Hepatocyte (in vitro differentiated cells): ENCODE measurements around the gene ZNF48. TPM values are rescaled to one million over a fixed set of nuclear protein-coding genes. Genes with fewer than 3 reads are reported as not detected.

Source experiments
- DNase-seq: peaks from one replicate; pipeline ENCODE4 v3.0.0-alpha.2; 2016; ENCODE audit warnings: low spot score
- H2AFZ ChIP-seq: fragments of 200-600 bp; sonication (generic); 2 replicates; pipeline ENCODE4 v1.6.0; 2016; ENCODE audit warnings: antibody characterized with exemption, mild to moderate bottlenecking
- H3K27ac ChIP-seq: fragments of 200-600 bp; sonication (generic); 2 replicates; pipeline ENCODE4 v1.5.1; 2016; ENCODE audit warnings: mild to moderate bottlenecking
- H3K27me3 ChIP-seq: fragments of 200-600 bp; sonication (generic); 2 replicates; pipeline ENCODE4 v1.6.1; 2016
- H3K36me3 ChIP-seq: fragments of 200-600 bp; sonication (generic); replicated peaks from 2 replicates; pipeline ENCODE4 v1.5.1; 2016; ENCODE audit warnings: low read depth; ENCODE audit not compliant: insufficient read depth
- H3K4me1 ChIP-seq: fragments of 200-600 bp; sonication (generic); 2 replicates; pipeline ENCODE4 v1.5.1; 2016; ENCODE audit warnings: mild to moderate bottlenecking, moderate library complexity; ENCODE audit not compliant: insufficient read depth
- H3K4me2 ChIP-seq: fragments of 200-600 bp; sonication (generic); 2 replicates; pipeline ENCODE4 v1.6.0; 2016
- H3K4me3 ChIP-seq: fragments of 200-600 bp; sonication (generic); 2 replicates; pipeline ENCODE4 v1.5.1; 2016; ENCODE audit warnings: mild to moderate bottlenecking
- H3K79me2 ChIP-seq: fragments of 200-600 bp; sonication (generic); 2 replicates; pipeline ENCODE4 v1.6.0; 2017; ENCODE audit warnings: mild to moderate bottlenecking
- H3K9me2 ChIP-seq: fragments of 200-600 bp; sonication (generic); replicated peaks from 2 replicates; pipeline ENCODE4 v1.6.0; 2017; ENCODE audit warnings: mild to moderate bottlenecking; ENCODE audit not compliant: insufficient read depth
- H3K9me3 ChIP-seq: fragments of 200-600 bp; sonication (generic); 2 replicates; pipeline ENCODE4 v1.5.1; 2016; ENCODE audit warnings: low read depth, mild to moderate bottlenecking
- H4K20me1 ChIP-seq: fragments of 200-600 bp; sonication (generic); 2 replicates; pipeline ENCODE4 v1.6.0; 2016; ENCODE audit warnings: mild to moderate bottlenecking; ENCODE audit not compliant: insufficient read depth, poor library complexity, severe bottlenecking
- EZH2 ChIP-seq: fragments of 200-600 bp; sonication (generic); IDR thresholded peaks from 2 replicates; pipeline ENCODE4 v1.6.1; 2016; ENCODE audit warnings: antibody characterized with exemption, mild to moderate bottlenecking, borderline replicate concordance
- EZH2phosphoT487 ChIP-seq: fragments of 200-600 bp; sonication (generic); IDR thresholded peaks from one replicate; pipeline ENCODE4 v1.6.1; 2018; ENCODE audit warnings: antibody characterized with exemption, mild to moderate bottlenecking, low read depth, moderate library complexity; ENCODE audit not compliant: unreplicated experiment, severe bottlenecking
- WGBS: methylation state at CpG from one replicate; pipeline ENCODE4 v1.1.6; 2016; ENCODE audit warnings: low lambda C conversion rate; ENCODE audit errors: missing lambda C conversion rate; 5-methylcytosine and 5-hydroxymethylcytosine counted together
- polyA plus RNA-seq: library from polyadenylated mRNA; unstranded; fragments of >200 nt; fragmentation: Nextera tagmentation; extraction: Ambion mirVana; gene quantifications from 2 replicates; pipeline ENCODE4 v1.2.1, GENCODE V29; 2016
- total RNA-seq: library from RNA; depleted of rRNA; stranded (reverse); fragments of >200 nt; gene quantifications from 2 replicates; pipeline ENCODE4 v1.2.3, GENCODE V29; 2014
- TF ChIP-seq, protein P1 (sequence below): fragments of 200-600 bp; sonication (generic); IDR thresholded peaks from 2 replicates; pipeline ENCODE4 v1.5.1; 2016; ENCODE audit warnings: antibody characterized with exemption, mild to moderate bottlenecking; ENCODE audit not compliant: poor library complexity

ZNF48 gene
- total and polyA plus RNA-seq, 2 experiments from 2014 or later, result 6.1 to 7.7 TPM

DNA sequence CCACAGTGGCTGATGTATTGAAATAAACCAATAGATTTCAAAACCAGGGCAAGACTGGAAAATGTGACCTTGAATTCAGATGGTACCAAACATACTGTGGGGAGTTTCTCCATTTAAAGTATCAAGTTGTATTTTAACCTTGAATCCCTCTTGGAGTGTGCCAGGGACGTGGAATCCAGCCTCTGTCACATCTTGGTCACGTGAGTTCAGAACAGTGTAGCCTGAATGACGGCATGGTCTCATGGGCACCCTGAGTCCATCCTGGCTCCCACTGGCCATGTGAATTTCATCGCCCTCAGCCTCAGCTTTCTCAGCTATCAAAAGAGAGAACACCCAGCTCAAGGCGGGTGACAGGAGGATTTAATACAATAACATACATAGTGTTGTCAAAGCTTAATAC, 18.9 kb downstream of the ZNF48 start:
- H3K27ac ChIP-seq, result no peak overlapping the region
- no peak for TF ChIP-seq EZH2
- TF ChIP-seq, protein P1, sequence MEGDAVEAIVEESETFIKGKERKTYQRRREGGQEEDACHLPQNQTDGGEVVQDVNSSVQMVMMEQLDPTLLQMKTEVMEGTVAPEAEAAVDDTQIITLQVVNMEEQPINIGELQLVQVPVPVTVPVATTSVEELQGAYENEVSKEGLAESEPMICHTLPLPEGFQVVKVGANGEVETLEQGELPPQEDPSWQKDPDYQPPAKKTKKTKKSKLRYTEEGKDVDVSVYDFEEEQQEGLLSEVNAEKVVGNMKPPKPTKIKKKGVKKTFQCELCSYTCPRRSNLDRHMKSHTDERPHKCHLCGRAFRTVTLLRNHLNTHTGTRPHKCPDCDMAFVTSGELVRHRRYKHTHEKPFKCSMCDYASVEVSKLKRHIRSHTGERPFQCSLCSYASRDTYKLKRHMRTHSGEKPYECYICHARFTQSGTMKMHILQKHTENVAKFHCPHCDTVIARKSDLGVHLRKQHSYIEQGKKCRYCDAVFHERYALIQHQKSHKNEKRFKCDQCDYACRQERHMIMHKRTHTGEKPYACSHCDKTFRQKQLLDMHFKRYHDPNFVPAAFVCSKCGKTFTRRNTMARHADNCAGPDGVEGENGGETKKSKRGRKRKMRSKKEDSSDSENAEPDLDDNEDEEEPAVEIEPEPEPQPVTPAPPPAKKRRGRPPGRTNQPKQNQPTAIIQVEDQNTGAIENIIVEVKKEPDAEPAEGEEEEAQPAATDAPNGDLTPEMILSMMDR, result no peak
- TF ChIP-seq EZH2phosphoT487, result no peak
- DNase-seq, result no peak
- H4K20me1 ChIP-seq, result peaks cover 3% of the 10 kb centered on the region
- 96% methylated on average over 5 of the region's 5 CpGs for WGBS
- H3K9me3 ChIP-seq, result no peaks in the 10 kb centered on the region
- H3K27me3 ChIP-seq, result no peaks in the 10 kb centered on the region
- no peak overlapping the region for H3K4me3 ChIP-seq
- H3K79me2 ChIP-seq, result peaks cover 17% of the 10 kb centered on the region
- H3K36me3 ChIP-seq, result no peaks in the 10 kb centered on the region
- no peaks in the 10 kb centered on the region for H3K9me2 ChIP-seq
- peaks cover 14% of the 10 kb centered on the region for H3K4me1 ChIP-seq
- no peak overlapping the region for H2AFZ ChIP-seq
- H3K4me2 ChIP-seq, result no peak overlapping the region

- H3K27me3 ChIP-seq, result no peaks in the 10 kb centered on the region
- H3K4me2 ChIP-seq, result no peak overlapping the region
- H3K4me1 ChIP-seq, result peaks cover 8% of the 10 kb centered on the region
- no peaks in the 10 kb centered on the region for H3K9me3 ChIP-seq
- H3K27ac ChIP-seq, result no peak overlapping the region
- no peaks in the 10 kb centered on the region for H3K36me3 ChIP-seq
- no peaks in the 10 kb centered on the region for H3K9me2 ChIP-seq
- 89% methylated on average over 4 of the region's 4 CpGs for WGBS
- no peak overlapping the region for H2AFZ ChIP-seq
- no peaks in the 10 kb centered on the region for H4K20me1 ChIP-seq
- TF ChIP-seq EZH2phosphoT487 (no peak), EZH2 (no peak)
- TF ChIP-seq, protein P1, result no peak
- no peak for DNase-seq
- peaks cover 9% of the 10 kb centered on the region for H3K79me2 ChIP-seq
- H3K4me3 ChIP-seq, result no peak overlapping the region
Measured at GRCh38 chr16:30416047-30416603, 20.9 kb downstream of the ZNF48 start.

GRCh38 chr16:30416624-30417528, 21.7 kb downstream of the ZNF48 start:
- Histone ChIP-seq H3K27ac (no peak overlapping the region), H3K27me3 (no peaks in the 10 kb centered on the region), H3K36me3 (no peaks in the 10 kb centered on the region), H3K4me2 (peak overlapping the region; percentile 68), H3K79me2 (peaks cover 7% of the 10 kb centered on the region), H2AFZ (no peak overlapping the region), H3K9me2 (no peaks in the 10 kb centered on the region), H3K9me3 (no peaks in the 10 kb centered on the region), H3K4me3 (no peak overlapping the region), H4K20me1 (no peaks in the 10 kb centered on the region), H3K4me1 (peaks cover 8% of the 10 kb centered on the region)
- TF ChIP-seq EZH2 (no peak), EZH2phosphoT487 (no peak)
- TF ChIP-seq, protein P1, result no peak
- WGBS, result 74% methylated on average over 16 of the region's 18 CpGs
- no peak for DNase-seq
